Kidney tubule cell (primary cell): Measurements from ENCODE around the gene GNL3.
"Not testable (repeated sequence)": the region's sequence is repeated elsewhere in the genome, so short reads cannot be mapped to it uniquely, and the experiment has no call there.

Experiments used
- DNase-seq: peaks from one replicate; pipeline ENCODE4 v3.0.0-alpha.2; 2018; ENCODE audit warnings: low spot score

GNL3 gene, protein sequence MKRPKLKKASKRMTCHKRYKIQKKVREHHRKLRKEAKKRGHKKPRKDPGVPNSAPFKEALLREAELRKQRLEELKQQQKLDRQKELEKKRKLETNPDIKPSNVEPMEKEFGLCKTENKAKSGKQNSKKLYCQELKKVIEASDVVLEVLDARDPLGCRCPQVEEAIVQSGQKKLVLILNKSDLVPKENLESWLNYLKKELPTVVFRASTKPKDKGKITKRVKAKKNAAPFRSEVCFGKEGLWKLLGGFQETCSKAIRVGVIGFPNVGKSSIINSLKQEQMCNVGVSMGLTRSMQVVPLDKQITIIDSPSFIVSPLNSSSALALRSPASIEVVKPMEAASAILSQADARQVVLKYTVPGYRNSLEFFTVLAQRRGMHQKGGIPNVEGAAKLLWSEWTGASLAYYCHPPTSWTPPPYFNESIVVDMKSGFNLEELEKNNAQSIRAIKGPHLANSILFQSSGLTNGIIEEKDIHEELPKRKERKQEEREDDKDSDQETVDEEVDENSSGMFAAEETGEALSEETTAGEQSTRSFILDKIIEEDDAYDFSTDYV

GRCh38 chr3:52685709-52686691 is at the start of gene GNL3, which contains the start of gene PBRM1:
GNL3 (plus strand) TSS chr3:52686032; CDS start chr3:52686093, 61 bp downstream.
PBRM1 (minus strand) TSS chr3:52685913.
- DNase-seq: peak; percentile 96

GRCh38 chr3:52636673-52637072 is 49.2 kb upstream of the GNL3 start:
- DNase-seq: no peak

DNA sequence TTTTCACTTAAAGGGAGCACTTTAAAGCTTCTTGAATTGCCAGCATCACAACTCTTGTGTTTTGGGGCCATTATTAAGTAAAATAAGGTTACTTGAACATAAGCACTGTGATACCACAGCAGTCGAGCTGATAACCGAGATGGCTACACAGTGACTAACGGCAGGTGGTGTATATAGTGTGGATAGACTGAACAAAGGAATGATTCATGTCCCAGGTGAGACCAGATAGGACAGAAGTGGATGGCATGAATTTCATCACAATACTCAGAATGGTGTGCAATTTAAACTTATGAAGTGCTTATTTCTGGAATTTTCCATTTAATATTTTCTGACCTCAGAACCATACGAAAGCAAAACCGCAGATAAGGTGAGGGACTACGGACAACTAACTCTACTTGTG is 40.3 kb upstream of the GNL3 start:
- no peak for DNase-seq

- DNase-seq: no peak
Observed at GRCh38 chr3:52649461-52650210, 36.2 kb upstream of the GNL3 start.

- no peak for DNase-seq
Observed at GRCh38 chr3:52650439-52650838, 35.4 kb upstream of the GNL3 start.

DNA sequence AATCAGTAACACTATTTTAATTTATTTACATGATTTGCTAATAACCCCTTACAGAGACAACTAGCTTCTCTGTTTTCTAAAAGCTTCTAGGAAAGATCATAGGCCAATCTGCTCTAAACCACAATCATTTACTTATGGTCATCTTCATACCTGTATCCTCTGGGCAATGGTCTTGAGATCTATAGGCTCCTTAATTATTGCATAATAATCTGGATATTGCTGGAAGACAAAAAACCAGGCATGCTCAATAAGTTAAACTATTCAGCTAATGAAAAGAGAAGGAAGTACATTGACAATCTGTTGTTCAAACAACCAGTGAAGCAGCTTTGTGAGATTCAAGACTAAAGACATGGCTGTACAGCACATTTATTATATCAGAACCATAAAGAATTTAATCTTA is 34.2 kb upstream of the GNL3 start:
- no peak for DNase-seq

GRCh38 chr3:52655895-52656294 is 29.9 kb upstream of the GNL3 start:
- DNase-seq: no peak

GRCh38 chr3:52660046-52660445 is 25.8 kb upstream of the GNL3 start:
- no peak for DNase-seq

GRCh38 chr3:52663098-52663497 is 22.7 kb upstream of the GNL3 start:
- DNase-seq: no peak

- peak; percentile 100 for DNase-seq
Observed at GRCh38 chr3:52670621-52671521, 15.0 kb upstream of the GNL3 start.

- DNase-seq: peak; percentile 64
Observed at GRCh38 chr3:52671676-52672075, 14.2 kb upstream of the GNL3 start.

DNA sequence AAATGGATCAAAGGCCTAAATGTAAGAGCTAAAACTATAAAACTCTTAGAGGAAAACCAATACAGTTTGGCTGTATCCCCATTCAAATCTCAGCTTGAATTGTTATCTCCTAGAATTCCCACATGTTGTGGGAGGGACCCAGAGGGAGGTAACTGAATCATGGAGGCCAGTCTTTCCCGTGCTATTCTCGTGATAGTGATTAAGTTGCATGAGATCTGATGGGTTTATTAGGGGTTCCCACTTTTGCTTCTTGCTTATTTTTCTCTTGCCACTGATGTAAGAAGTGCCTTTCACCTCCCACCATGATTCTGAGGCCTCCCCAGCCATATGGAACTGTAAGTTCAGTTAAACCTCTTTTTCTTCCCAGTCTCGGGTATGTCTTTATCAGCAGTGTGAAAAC is 9.6 kb upstream of the GNL3 start:
- DNase-seq: not testable (repeated sequence)

DNA sequence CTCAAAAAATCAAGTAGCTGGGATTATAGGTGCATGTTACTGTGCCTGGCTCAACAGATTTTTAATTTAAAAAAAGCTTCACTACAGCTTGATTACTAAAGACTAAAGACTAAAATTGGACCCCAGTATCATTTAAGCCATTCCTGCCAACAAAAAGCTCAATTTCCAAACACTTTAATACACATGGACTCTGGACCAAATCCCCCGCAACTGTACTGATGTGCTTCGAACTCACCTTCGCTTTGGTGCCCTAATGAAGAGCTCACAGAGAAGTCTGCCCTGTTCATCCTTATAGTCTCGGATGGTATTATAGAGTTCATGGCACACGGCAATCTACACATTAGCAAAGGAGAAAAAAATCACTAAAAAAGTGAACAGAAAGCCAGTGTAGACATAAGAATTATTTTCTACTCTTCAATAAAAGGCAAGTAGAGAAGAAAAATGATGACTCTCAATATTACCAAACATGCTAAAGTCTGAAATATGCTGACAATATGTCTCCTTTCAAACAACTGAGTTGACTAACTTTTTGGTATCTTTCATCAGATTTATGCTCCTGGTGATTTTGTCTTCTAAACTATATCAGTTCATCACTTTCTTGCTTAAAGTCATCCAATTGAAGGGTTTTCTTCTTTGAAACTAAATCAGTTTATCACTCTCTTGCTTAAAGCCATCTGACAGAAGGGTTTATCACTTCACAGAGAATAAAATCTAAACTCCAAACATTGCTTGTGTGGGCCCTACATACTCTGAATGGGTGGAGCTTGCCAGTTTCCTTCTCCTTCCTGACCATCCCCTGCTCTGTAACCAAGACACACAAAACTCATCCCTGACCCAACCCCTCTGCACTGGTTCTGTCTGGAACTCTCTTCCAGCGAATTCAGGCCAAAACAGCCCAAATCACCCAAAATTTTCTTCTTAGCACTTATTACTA is 7.3 kb upstream of the GNL3 start:
- no peak for DNase-seq

GRCh38 chr3:52679199-52679538 is 6.7 kb upstream of the GNL3 start:
- DNase-seq: no peak

GRCh38 chr3:52679811-52680210 is 6.0 kb upstream of the GNL3 start:
- no peak for DNase-seq

- no peak for DNase-seq
Observed at GRCh38 chr3:52681596-52681995, 4.2 kb upstream of the GNL3 start.

- peak; percentile 78 for DNase-seq
Observed at GRCh38 chr3:52682016-52682415, 3.8 kb upstream of the GNL3 start.

- DNase-seq: no peak
Observed at GRCh38 chr3:52683611-52684010, 2.2 kb upstream of the GNL3 start.

DNA sequence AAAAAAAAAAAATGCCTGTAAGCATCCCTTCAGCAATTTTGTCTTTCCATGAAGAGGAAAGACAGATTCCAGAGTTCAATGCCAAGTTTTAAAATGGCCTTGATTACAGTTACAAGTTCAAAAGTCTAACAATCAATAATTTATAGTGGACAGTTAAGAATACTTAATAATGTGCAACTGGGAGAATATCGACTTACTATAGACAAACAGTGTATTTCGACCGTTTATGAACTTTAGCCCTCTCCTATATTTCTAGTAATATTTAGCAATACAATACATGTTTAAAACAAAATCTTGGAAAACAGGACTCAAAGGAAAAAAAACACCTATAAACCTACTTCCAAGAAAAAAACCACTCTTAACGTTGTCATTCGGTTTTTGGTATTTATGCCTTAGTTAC is 1.6 kb upstream of the GNL3 start:
- DNase-seq: no peak

GRCh38 chr3:52685285-52685708 is 535 bp upstream of the GNL3 start:
- peak; percentile 88 for DNase-seq
